ENCODE measurements around the gene ATG2B.
"Not testable (repeated sequence)": the region's sequence is repeated elsewhere in the genome, so short reads cannot be mapped to it uniquely, and the experiment has no call there.

Gene ATG2B

GRCh38 chr14:96362071-96362964, 823 bp downstream of the ATG2B start:
- H3K27me3 Mint-ChIP-seq: no peaks in the 10 kb centered on the region
- H3K4me1 Mint-ChIP-seq: peaks cover 26% of the 10 kb centered on the region
- H3K27ac Mint-ChIP-seq: peak overlapping the region; percentile 88
- H3K4me3 Mint-ChIP-seq: peak overlapping the region; percentile 87
- no peaks in the 10 kb centered on the region for H3K9me3 Mint-ChIP-seq
- ATAC-seq (ENCODE audit: low read depth): peak; percentile 37
- H3K36me3 Mint-ChIP-seq: no peaks in the 10 kb centered on the region
- DNase-seq (ENCODE audit: low spot score in 2 of 2): peak; percentile 13 to 30

GRCh38 chr14:96359959-96360358, 3.2 kb downstream of the ATG2B start:
- Mint-ChIP-seq H3K27me3 (no peaks in the 10 kb centered on the region), H3K36me3 (no peaks in the 10 kb centered on the region), H3K9me3 (no peaks in the 10 kb centered on the region), H3K27ac (no peak overlapping the region), H3K4me1 (peaks cover 27% of the 10 kb centered on the region), H3K4me3 (no peak overlapping the region)
- no peak for ATAC-seq (ENCODE audit: low read depth)
- DNase-seq (ENCODE audit: low spot score in 2 of 2): no peak

GRCh38 chr14:96357216-96357615, 5.9 kb downstream of the ATG2B start:
- DNase-seq (ENCODE audit: low spot score in 2 of 2) (no peak), ATAC-seq (ENCODE audit: low read depth) (no peak)
- Mint-ChIP-seq H3K4me1 (peaks cover 20% of the 10 kb centered on the region), H3K27me3 (no peaks in the 10 kb centered on the region), H3K9me3 (no peaks in the 10 kb centered on the region), H3K36me3 (peaks cover 7% of the 10 kb centered on the region), H3K27ac (no peak overlapping the region), H3K4me3 (no peak overlapping the region)

- ATAC-seq (ENCODE audit: low read depth) (no peak), DNase-seq (ENCODE audit: low spot score in 2 of 2) (no peak)
- Mint-ChIP-seq H3K27me3 (no peaks in the 10 kb centered on the region), H3K27ac (peak overlapping the region; percentile 54), H3K9me3 (no peaks in the 10 kb centered on the region), H3K4me3 (no peak overlapping the region), H3K36me3 (peaks cover 7% of the 10 kb centered on the region), H3K4me1 (peaks cover 18% of the 10 kb centered on the region)
Observed at GRCh38 chr14:96354246-96354645, 8.9 kb downstream of the ATG2B start.

GRCh38 chr14:96352708-96353107, 10.4 kb downstream of the ATG2B start:
- H3K27ac Mint-ChIP-seq: no peak overlapping the region
- H3K9me3 Mint-ChIP-seq: no peaks in the 10 kb centered on the region

GRCh38 chr14:96351986-96352385, 11.2 kb downstream of the ATG2B start:
- Mint-ChIP-seq H3K9me3 (no peaks in the 10 kb centered on the region), H3K27ac (no peak overlapping the region), H3K27me3 (no peaks in the 10 kb centered on the region), H3K4me1 (peaks cover 22% of the 10 kb centered on the region), H3K4me3 (no peak overlapping the region), H3K36me3 (peaks cover 12% of the 10 kb centered on the region)
- DNase-seq (ENCODE audit: low spot score in 2 of 2) (no peak), ATAC-seq (ENCODE audit: low read depth) (no peak)

More at GRCh38 chr14:96352708-96353107, 10.4 kb downstream of the ATG2B start:
- no peaks in the 10 kb centered on the region for H3K27me3 Mint-ChIP-seq
- H3K36me3 Mint-ChIP-seq: peaks cover 9% of the 10 kb centered on the region
- no peak for DNase-seq (ENCODE audit: low spot score in 2 of 2)
- H3K4me3 Mint-ChIP-seq: no peak overlapping the region
- ATAC-seq (ENCODE audit: low read depth): no peak
- H3K4me1 Mint-ChIP-seq: peaks cover 23% of the 10 kb centered on the region

- ATAC-seq (ENCODE audit: low read depth) (no peak), DNase-seq (ENCODE audit: low spot score in 2 of 2) (no peak)
- Mint-ChIP-seq H3K4me1 (peaks cover 21% of the 10 kb centered on the region), H3K9me3 (no peaks in the 10 kb centered on the region), H3K27ac (no peak overlapping the region), H3K36me3 (peaks cover 10% of the 10 kb centered on the region), H3K4me3 (no peak overlapping the region), H3K27me3 (no peaks in the 10 kb centered on the region)
Observed at GRCh38 chr14:96349286-96350075, 13.7 kb downstream of the ATG2B start.

- not testable (repeated sequence) for ATAC-seq (ENCODE audit: low read depth); DNase-seq (ENCODE audit: low spot score in 2 of 2); H3K27ac Mint-ChIP-seq; H3K9me3 Mint-ChIP-seq; H3K4me3 Mint-ChIP-seq; H3K36me3 Mint-ChIP-seq; H3K27me3 Mint-ChIP-seq
- peaks cover 17% of the 10 kb centered on the region for H3K4me1 Mint-ChIP-seq
Observed at GRCh38 chr14:96347957-96348356, 15.2 kb downstream of the ATG2B start.

- Mint-ChIP-seq H3K9me3 (no peaks in the 10 kb centered on the region), H3K4me1 (peaks cover 14% of the 10 kb centered on the region), H3K4me3 (no peak overlapping the region), H3K36me3 (peaks cover 9% of the 10 kb centered on the region), H3K27ac (no peak overlapping the region), H3K27me3 (no peaks in the 10 kb centered on the region)
- no peak for ATAC-seq (ENCODE audit: low read depth)
- DNase-seq (ENCODE audit: low spot score in 2 of 2): no peak
Observed at GRCh38 chr14:96345669-96346068, 17.5 kb downstream of the ATG2B start.

GRCh38 chr14:96341323-96341722, 21.8 kb downstream of the ATG2B start:
- H3K4me3 Mint-ChIP-seq: no peak overlapping the region
- H3K4me1 Mint-ChIP-seq: no peaks in the 10 kb centered on the region
- peaks cover 21% of the 10 kb centered on the region for H3K36me3 Mint-ChIP-seq
- H3K27me3 Mint-ChIP-seq: no peaks in the 10 kb centered on the region
- H3K27ac Mint-ChIP-seq: no peak overlapping the region
- ATAC-seq (ENCODE audit: low read depth) (no peak), DNase-seq (ENCODE audit: low spot score in 2 of 2) (no peak)
- no peaks in the 10 kb centered on the region for H3K9me3 Mint-ChIP-seq

- H3K4me1 Mint-ChIP-seq: no peaks in the 10 kb centered on the region
- ATAC-seq (ENCODE audit: low read depth): no peak
- H3K36me3 Mint-ChIP-seq: peaks cover 21% of the 10 kb centered on the region
- H3K9me3 Mint-ChIP-seq: no peaks in the 10 kb centered on the region
- DNase-seq (ENCODE audit: low spot score in 2 of 2): no peak
- no peak overlapping the region for H3K4me3 Mint-ChIP-seq
- H3K27ac Mint-ChIP-seq: no peak overlapping the region
- no peaks in the 10 kb centered on the region for H3K27me3 Mint-ChIP-seq
Observed at GRCh38 chr14:96338551-96338950, 24.6 kb downstream of the ATG2B start.

GRCh38 chr14:96324219-96324618, 38.9 kb downstream of the ATG2B start:
- no peak overlapping the region for H3K4me3 Mint-ChIP-seq

GRCh38 chr14:96320605-96321004, 42.5 kb downstream of the ATG2B start:
- Mint-ChIP-seq H3K27ac (no peak overlapping the region), H3K27me3 (no peaks in the 10 kb centered on the region), H3K36me3 (peaks cover 26% of the 10 kb centered on the region), H3K4me3 (no peak overlapping the region), H3K4me1 (no peaks in the 10 kb centered on the region), H3K9me3 (no peaks in the 10 kb centered on the region)
- ATAC-seq (ENCODE audit: low read depth): no peak
- DNase-seq (ENCODE audit: low spot score in 2 of 2): no peak

More at GRCh38 chr14:96324219-96324618, 38.9 kb downstream of the ATG2B start:
- Mint-ChIP-seq H3K4me1 (no peaks in the 10 kb centered on the region), H3K27ac (no peak overlapping the region), H3K9me3 (no peaks in the 10 kb centered on the region), H3K36me3 (peaks cover 17% of the 10 kb centered on the region), H3K27me3 (no peaks in the 10 kb centered on the region)
- ATAC-seq (ENCODE audit: low read depth): no peak
- DNase-seq (ENCODE audit: low spot score in 2 of 2): no peak

- Mint-ChIP-seq H3K27me3 (no peaks in the 10 kb centered on the region), H3K36me3 (peaks cover 28% of the 10 kb centered on the region), H3K4me1 (no peaks in the 10 kb centered on the region), H3K4me3 (no peak overlapping the region), H3K27ac (no peak overlapping the region), H3K9me3 (no peaks in the 10 kb centered on the region)
- DNase-seq (ENCODE audit: low spot score in 2 of 2): no peak
- no peak for ATAC-seq (ENCODE audit: low read depth)
Observed at GRCh38 chr14:96318836-96319235, 44.3 kb downstream of the ATG2B start.

All from memory B cell (primary cell).